Adrenal gland (tissue), 5 donors: ENCODE data around the gene TMEM123.

Source experiments
- CTCF ChIP-seq, 6 experiments: fragments of 450-650 bp in 4 of 6; fragments of 200-600 bp in 2 of 6; sonication (generic) in 1 of 6; IDR thresholded peaks; 1 replicate in 5 of 6; 2 replicates in 1 of 6; pipeline versions ENCODE4 v1.5.1 to v1.8.0; 2016 to 2021; ENCODE audit warnings: antibody characterized with exemption in 6 of 6, mild to moderate bottlenecking in 2 of 6, moderate library complexity in 1 of 6
- POLR2A ChIP-seq, 2 donors: fragments of 450-650 bp; IDR thresholded peaks; one replicate each; pipeline ENCODE4 v1.6.1; 2017; ENCODE audit warnings: antibody characterized with exemption in 2 of 2, mild to moderate bottlenecking in 2 of 2, moderate library complexity in 1 of 2
- donor health status: DM: no; HTN: no; CAD: no.

GRCh38 chr11:102423936-102424335, 28.6 kb downstream of the TMEM123 start:
- TF ChIP-seq POLR2A (IDR thresholded peaks at IDR 0.05) (no peak), CTCF (IDR thresholded peaks at IDR 0.05) (no peak)
